OCI-LY3 (cell line): ENCODE data around the gene MDM4.

Experiments
- EZH2phosphoT487 ChIP-seq: fragments of 200-600 bp; shearing (Covaris generic); IDR thresholded peaks from 2 replicates; pipeline ENCODE4 v1.6.1; 2018; ENCODE audit warnings: antibody characterized with exemption, mixed run types, low read depth
- TF ChIP-seq, protein P1 (sequence below): fragments of 200-600, 300-600 bp; sonication (generic); IDR thresholded peaks from 2 replicates; pipeline ENCODE4 v1.5.1; 2014; ENCODE audit warnings: antibody characterized with exemption, low read length, low read depth

- TF ChIP-seq, protein P1, sequence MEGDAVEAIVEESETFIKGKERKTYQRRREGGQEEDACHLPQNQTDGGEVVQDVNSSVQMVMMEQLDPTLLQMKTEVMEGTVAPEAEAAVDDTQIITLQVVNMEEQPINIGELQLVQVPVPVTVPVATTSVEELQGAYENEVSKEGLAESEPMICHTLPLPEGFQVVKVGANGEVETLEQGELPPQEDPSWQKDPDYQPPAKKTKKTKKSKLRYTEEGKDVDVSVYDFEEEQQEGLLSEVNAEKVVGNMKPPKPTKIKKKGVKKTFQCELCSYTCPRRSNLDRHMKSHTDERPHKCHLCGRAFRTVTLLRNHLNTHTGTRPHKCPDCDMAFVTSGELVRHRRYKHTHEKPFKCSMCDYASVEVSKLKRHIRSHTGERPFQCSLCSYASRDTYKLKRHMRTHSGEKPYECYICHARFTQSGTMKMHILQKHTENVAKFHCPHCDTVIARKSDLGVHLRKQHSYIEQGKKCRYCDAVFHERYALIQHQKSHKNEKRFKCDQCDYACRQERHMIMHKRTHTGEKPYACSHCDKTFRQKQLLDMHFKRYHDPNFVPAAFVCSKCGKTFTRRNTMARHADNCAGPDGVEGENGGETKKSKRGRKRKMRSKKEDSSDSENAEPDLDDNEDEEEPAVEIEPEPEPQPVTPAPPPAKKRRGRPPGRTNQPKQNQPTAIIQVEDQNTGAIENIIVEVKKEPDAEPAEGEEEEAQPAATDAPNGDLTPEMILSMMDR, result no peak
- no peak for TF ChIP-seq EZH2phosphoT487
Measured at GRCh38 chr1:204523605-204524215, 7.5 kb downstream of the MDM4 start.
